Kidney epithelial cell (primary cell): Measurements from ENCODE around the gene OR2AG1. TPM values are rescaled to one million over a fixed set of nuclear protein-coding genes. Genes with fewer than 3 reads are reported as not detected.

ENCODE experiments used
- DNase-seq: peaks from one replicate; pipeline ENCODE4 v3.0.0-alpha.2; 2010; ENCODE audit warnings: low read depth
- H3K27me3 ChIP-seq: 2 replicates; pipeline ENCODE4 v1.6.0; 2011; ENCODE audit warnings: low read length; ENCODE audit not compliant: control insufficient read depth, insufficient read depth
- H3K36me3 ChIP-seq: 2 replicates; pipeline ENCODE4 v1.5.1; 2011; ENCODE audit warnings: low read length; ENCODE audit not compliant: control insufficient read depth, insufficient read depth
- H3K4me3 ChIP-seq: 2 replicates; pipeline ENCODE4 v1.5.1; 2011; ENCODE audit warnings: low read depth, mild to moderate bottlenecking, control low read depth, low read length
- total RNA-seq: library from RNA; depleted of rRNA; stranded (reverse); fragments of >200 nt; gene quantifications from 2 replicates; pipeline ENCODE4 v1.2.3, GENCODE V29; 2015
- TF ChIP-seq, protein P1 (sequence below): IDR thresholded peaks from 2 replicates; pipeline ENCODE4 v1.5.1; 2011; ENCODE audit warnings: mild to moderate bottlenecking, moderate library complexity, low read length, control low read depth, inconsistent platforms; ENCODE audit not compliant: insufficient read depth, poor library complexity, severe bottlenecking

The OR2AG1 gene
- total RNA-seq, 1 donor from 2014 or later, result not detected

DNA sequence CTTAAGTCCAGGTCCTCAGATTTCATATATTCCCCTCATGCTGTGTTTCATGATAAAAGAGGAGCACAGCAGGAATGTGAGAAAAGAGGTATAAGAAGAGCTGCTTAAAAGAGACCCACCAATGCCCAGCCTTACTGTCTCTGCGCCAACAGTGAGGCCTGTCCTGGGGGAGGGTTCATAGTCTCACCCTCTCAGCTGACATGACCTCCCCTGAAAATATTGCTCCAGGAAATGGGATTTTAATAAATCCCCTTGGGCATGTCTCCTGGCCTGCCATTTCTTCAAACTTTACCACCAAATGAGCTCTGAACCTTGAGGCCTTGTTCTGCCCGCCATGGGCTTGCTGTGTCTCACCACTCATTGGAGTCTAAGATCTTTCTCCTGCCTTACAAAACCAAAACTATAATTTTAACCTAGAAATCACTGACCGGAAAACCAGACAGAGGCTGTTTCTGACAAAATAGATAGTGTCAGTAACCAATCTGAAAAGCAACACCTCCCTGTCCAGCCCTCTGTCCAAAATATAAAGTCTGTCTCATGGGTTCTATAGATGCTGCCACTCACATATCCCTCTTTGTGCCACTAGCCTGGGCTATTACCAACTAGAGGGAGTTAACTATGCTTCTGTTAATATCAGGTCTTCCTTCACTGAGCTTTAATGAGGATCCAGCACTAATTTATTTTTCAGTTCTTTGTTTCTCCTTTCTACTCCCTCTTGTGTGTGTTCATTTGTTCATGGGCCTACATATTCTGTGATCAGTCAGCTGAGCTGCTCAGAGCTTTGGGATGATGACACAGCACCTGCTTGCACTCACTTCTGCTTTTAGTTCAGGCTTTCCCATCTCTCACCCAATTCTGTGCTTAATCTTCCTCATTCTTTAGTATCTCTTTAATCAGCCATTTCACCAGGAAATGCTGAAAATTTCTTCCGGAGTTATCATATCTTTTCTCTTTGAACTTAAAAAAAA lies 10.6 kb upstream of the OR2AG1 start, which contains the start of gene OR2AG2:
Gene OR2AG2 (minus strand): TSS at position 51 of the 968 bp plus-strand sequence. CDS start 3,019 bp downstream, outside the sequence.
- H3K27me3 ChIP-seq, result no peaks in the 10 kb centered on the region
- H3K4me3 ChIP-seq, result no peak within 1 kb of the TSS
- TF ChIP-seq, protein P1, sequence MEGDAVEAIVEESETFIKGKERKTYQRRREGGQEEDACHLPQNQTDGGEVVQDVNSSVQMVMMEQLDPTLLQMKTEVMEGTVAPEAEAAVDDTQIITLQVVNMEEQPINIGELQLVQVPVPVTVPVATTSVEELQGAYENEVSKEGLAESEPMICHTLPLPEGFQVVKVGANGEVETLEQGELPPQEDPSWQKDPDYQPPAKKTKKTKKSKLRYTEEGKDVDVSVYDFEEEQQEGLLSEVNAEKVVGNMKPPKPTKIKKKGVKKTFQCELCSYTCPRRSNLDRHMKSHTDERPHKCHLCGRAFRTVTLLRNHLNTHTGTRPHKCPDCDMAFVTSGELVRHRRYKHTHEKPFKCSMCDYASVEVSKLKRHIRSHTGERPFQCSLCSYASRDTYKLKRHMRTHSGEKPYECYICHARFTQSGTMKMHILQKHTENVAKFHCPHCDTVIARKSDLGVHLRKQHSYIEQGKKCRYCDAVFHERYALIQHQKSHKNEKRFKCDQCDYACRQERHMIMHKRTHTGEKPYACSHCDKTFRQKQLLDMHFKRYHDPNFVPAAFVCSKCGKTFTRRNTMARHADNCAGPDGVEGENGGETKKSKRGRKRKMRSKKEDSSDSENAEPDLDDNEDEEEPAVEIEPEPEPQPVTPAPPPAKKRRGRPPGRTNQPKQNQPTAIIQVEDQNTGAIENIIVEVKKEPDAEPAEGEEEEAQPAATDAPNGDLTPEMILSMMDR, result no peak
- H3K36me3 ChIP-seq, result no peaks in the 10 kb centered on the region
- no peak for DNase-seq

DNA sequence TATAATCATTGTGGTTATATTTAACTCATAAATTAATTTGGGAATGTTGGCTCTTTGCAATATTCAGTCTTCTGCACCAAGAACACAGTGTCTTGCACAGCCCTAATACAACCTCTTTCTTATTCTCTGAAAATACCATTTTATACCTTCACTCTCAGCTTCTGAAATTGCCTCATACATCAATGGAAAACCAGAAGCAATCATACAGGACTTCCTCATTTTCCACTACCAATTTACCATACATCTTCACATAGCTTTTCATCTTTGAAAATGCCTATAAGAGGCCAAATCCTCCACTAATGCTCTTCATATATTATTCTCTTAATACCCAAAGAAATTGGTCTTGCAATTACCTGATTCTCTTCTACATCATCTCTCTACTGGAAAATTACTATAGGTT lies 4.3 kb upstream of the OR2AG1 start:
- Histone ChIP-seq H3K36me3 (no peaks in the 10 kb centered on the region), H3K4me3 (no peak overlapping the region), H3K27me3 (no peaks in the 10 kb centered on the region)
- TF ChIP-seq, protein P1, result no peak
- no peak for DNase-seq

- TF ChIP-seq, protein P1, result no peak
- Histone ChIP-seq H3K36me3 (no peaks in the 10 kb centered on the region), H3K27me3 (no peaks in the 10 kb centered on the region), H3K4me3 (no peak overlapping the region)
- DNase-seq, result no peak
Observed at GRCh38 chr11:6780829-6781228, 2.0 kb upstream of the OR2AG1 start.

- no peaks in the 10 kb centered on the region for H3K36me3 ChIP-seq
- no peak overlapping the region for H3K4me3 ChIP-seq
- TF ChIP-seq, protein P1, result no peak
- no peaks in the 10 kb centered on the region for H3K27me3 ChIP-seq
- no peak for DNase-seq
Observed at GRCh38 chr11:6790546-6790945, 7.7 kb downstream of the OR2AG1 start.

- TF ChIP-seq, protein P1, result no peak
- H3K36me3 ChIP-seq, result no peaks in the 10 kb centered on the region
- no peak overlapping the region for H3K4me3 ChIP-seq
- H3K27me3 ChIP-seq, result no peaks in the 10 kb centered on the region
- no peak for DNase-seq
Observed at GRCh38 chr11:6794639-6795038, 11.8 kb downstream of the OR2AG1 start.
